Mesothelial cell of epicardium (in vitro differentiated cells): ENCODE results near the gene TRIO. TPM values are rescaled to one million over a fixed set of nuclear protein-coding genes. Genes with fewer than 3 reads are reported as not detected.

Experiments used
- DNase-seq, 2 experiments: peaks; one replicate each; pipeline ENCODE4 v3.0.0; 2021; ENCODE audit warnings: low spot score in 2 of 2; ENCODE audit not compliant: unreplicated experiment in 2 of 2
- H3K27ac Mint-ChIP-seq: 2 replicates; pipeline ENCODE4 v1.8.0; 2021; ENCODE audit warnings: mixed read lengths
- H3K27me3 Mint-ChIP-seq: 2 replicates; pipeline ENCODE4 v1.8.0; 2021; ENCODE audit warnings: low read depth, mixed read lengths
- H3K36me3 Mint-ChIP-seq: 2 replicates; pipeline ENCODE4 v1.8.0; 2021; ENCODE audit warnings: mixed read lengths
- H3K4me1 Mint-ChIP-seq: 2 replicates; pipeline ENCODE4 v1.8.0; 2021; ENCODE audit warnings: mixed read lengths
- H3K4me3 Mint-ChIP-seq: 2 replicates; pipeline ENCODE4 v1.8.0; 2021; ENCODE audit warnings: mild to moderate bottlenecking, moderate library complexity, mixed read lengths
- H3K9me3 Mint-ChIP-seq: 2 replicates; pipeline ENCODE4 v1.8.0; 2021; ENCODE audit warnings: mixed read lengths
- CTCF ChIP-seq: fragments of 200-600 bp; sonication (generic); IDR thresholded peaks from one replicate; pipeline ENCODE4 v1.5.0; 2021; ENCODE audit warnings: antibody characterized with exemption; ENCODE audit not compliant: unreplicated experiment
- total RNA-seq: library from RNA; stranded (reverse); gene quantifications from 3 replicates; pipeline ENCODE4 v1.2.1, GENCODE V29; 2021

The TRIO gene
- total RNA-seq, 1 donor from 2014 or later = 209 TPM

DNA sequence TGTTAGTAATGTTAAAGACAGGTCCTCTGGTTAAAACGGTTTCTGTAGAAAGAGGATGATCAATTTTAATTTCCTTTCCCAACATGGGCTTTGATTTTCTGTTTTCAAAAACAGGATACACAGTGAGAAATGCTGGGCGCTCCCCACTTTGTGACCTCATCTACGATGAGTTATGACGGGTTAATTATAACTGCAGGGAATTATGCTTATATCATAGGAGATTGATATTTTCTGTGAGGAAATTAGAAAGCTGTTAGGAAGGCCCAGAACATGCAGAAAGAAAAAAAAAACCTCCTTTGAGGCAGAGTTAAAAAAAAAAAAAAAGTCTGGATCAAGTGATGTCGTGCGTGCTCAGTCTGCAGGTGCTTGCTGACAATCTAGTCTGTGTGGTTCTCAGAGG lies 261.6 kb downstream of the TRIO start:
- DNase-seq = no peak
- Mint-ChIP-seq H3K36me3 (peaks cover 23% of the 10 kb centered on the region), H3K27ac (peak overlapping the region; percentile 21), H3K27me3 (no peaks in the 10 kb centered on the region), H3K4me3 (no peak overlapping the region), H3K9me3 (no peaks in the 10 kb centered on the region), H3K4me1 (peaks cover 47% of the 10 kb centered on the region)
- no peak for TF ChIP-seq CTCF

DNA sequence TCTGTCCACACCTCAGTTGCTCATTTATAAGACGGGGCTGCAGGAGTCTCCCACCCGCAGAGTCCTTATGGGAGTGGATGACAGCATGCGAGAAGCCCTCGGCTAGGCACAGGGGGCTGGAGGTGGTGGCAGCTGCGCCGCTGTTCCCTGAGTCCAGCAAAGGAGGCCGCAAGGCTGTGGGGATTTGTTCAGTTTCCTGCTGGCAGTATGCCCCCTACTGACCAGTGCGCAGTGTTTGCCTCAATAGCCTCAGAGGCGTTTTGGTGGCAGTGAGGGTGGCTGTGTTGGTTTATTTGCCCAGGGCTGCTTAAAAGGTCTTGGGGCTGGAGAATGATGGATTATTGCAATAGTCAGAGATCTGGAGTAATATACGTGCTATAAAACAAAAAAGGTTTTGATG lies 262.1 kb downstream of the TRIO start:
- no peak for DNase-seq
- Mint-ChIP-seq H3K27me3 (no peaks in the 10 kb centered on the region), H3K36me3 (peaks cover 25% of the 10 kb centered on the region), H3K4me1 (peaks cover 47% of the 10 kb centered on the region), H3K9me3 (no peaks in the 10 kb centered on the region), H3K4me3 (no peak overlapping the region), H3K27ac (peak overlapping the region; percentile 21)
- peak; percentile 20 for TF ChIP-seq CTCF

GRCh38 chr5:14405706-14406553 lies 262.8 kb downstream of the TRIO start:
- no peak for DNase-seq
- Mint-ChIP-seq H3K36me3 (peaks cover 26% of the 10 kb centered on the region), H3K9me3 (no peaks in the 10 kb centered on the region), H3K27ac (no peak overlapping the region), H3K4me3 (no peak overlapping the region), H3K4me1 (peaks cover 50% of the 10 kb centered on the region), H3K27me3 (no peaks in the 10 kb centered on the region)
- TF ChIP-seq CTCF = no peak

DNA sequence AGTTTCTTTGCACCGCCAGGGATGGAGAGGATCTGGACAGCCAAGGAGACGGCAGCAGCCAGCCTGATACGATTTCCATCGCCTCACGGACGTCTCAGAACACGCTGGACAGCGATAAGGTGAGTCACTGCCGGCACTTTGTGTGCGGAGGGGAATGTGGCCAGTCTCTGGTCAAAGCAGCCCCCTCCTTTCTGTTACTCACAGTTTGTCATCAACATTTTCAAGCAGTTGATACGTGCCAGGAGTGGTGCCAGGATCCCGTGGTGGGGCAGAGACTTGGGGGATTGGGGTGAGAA lies 263.4 kb downstream of the TRIO start:
- no peaks in the 10 kb centered on the region for H3K27me3 Mint-ChIP-seq
- H3K4me1 Mint-ChIP-seq = peaks cover 49% of the 10 kb centered on the region
- no peaks in the 10 kb centered on the region for H3K9me3 Mint-ChIP-seq
- H3K4me3 Mint-ChIP-seq = no peak overlapping the region
- TF ChIP-seq CTCF = no peak
- H3K27ac Mint-ChIP-seq = no peak overlapping the region
- H3K36me3 Mint-ChIP-seq = peaks cover 20% of the 10 kb centered on the region
- DNase-seq = no peak

GRCh38 chr5:14407051-14407450 lies 263.9 kb downstream of the TRIO start:
- H3K27ac Mint-ChIP-seq = no peak overlapping the region
- H3K9me3 Mint-ChIP-seq = no peaks in the 10 kb centered on the region
- DNase-seq = no peak
- peaks cover 46% of the 10 kb centered on the region for H3K4me1 Mint-ChIP-seq
- peaks cover 18% of the 10 kb centered on the region for H3K36me3 Mint-ChIP-seq
- no peak overlapping the region for H3K4me3 Mint-ChIP-seq
- TF ChIP-seq CTCF = no peak
- no peaks in the 10 kb centered on the region for H3K27me3 Mint-ChIP-seq
